A673 (cell line): ENCODE data around the gene MRPL14. TPM values are rescaled to one million over a fixed set of nuclear protein-coding genes. Genes with fewer than 3 reads are reported as not detected.
A peak's percentile ranks its signal among the peaks of the same experiment; 100 is the strongest.

Experiments used
- BruUV-seq: library from RNA; stranded (reverse); fragments of 400-500 nt; replicated peaks from 2 replicates; lab custom pipeline; 2021; lab: Mats Ljungman, UMichigan
- CTCF ChIA-PET: fragments of 300-600 bp; sonication (Branson Sonifier 250); formaldehyde crosslinking; loops from one replicate; lab custom pipeline; 2022; ENCODE audit warnings: antibody characterized with exemption; lab: Charles Lee
- POLR2A ChIA-PET: fragments of 300-600 bp; sonication (Branson Sonifier 250); formaldehyde crosslinking; loops from one replicate; lab custom pipeline; 2022; ENCODE audit warnings: antibody characterized with exemption; ENCODE audit not compliant: low non-redundant PET; lab: Charles Lee
- DNase-seq: peaks from one replicate; pipeline ENCODE4 v3.0.0-alpha.2; 2015; ENCODE audit warnings: low spot score
- H3K27ac ChIP-seq: fragments of 200-600 bp; sonication (generic); 2 replicates; pipeline ENCODE4 v1.5.1; 2016; ENCODE audit warnings: mixed run types, low read depth, mild to moderate bottlenecking, mixed read lengths, antibody characterized with exemption, low read length; ENCODE audit not compliant: poor library complexity, severe bottlenecking
- H3K27me3 ChIP-seq: fragments of 200-600 bp; sonication (generic); replicated peaks from 2 replicates; pipeline ENCODE4 v1.6.1; 2017; ENCODE audit warnings: mixed run types, low read depth, mild to moderate bottlenecking, mixed read lengths, antibody characterized with exemption, low read length; ENCODE audit not compliant: insufficient read depth, poor library complexity
- H3K36me3 ChIP-seq: fragments of 200-600 bp; sonication (generic); 2 replicates; pipeline ENCODE4 v1.6.1; 2016; ENCODE audit warnings: mixed run types, mild to moderate bottlenecking, mixed read lengths, antibody characterized with exemption, low read length; ENCODE audit not compliant: insufficient read depth, poor library complexity, severe bottlenecking
- H3K4me1 ChIP-seq: fragments of 200-600 bp; sonication (generic); 2 replicates; pipeline ENCODE4 v1.6.1; 2017; ENCODE audit warnings: mixed run types, mild to moderate bottlenecking, mixed read lengths, antibody characterized with exemption, low read length; ENCODE audit not compliant: insufficient read depth, poor library complexity, severe bottlenecking
- H3K4me3 ChIP-seq: fragments of 200-600 bp; sonication (generic); 2 replicates; pipeline ENCODE4 v1.5.1; 2016; ENCODE audit warnings: low read depth, mixed run types, mild to moderate bottlenecking, mixed read lengths, low read length; ENCODE audit not compliant: poor library complexity, severe bottlenecking
- H3K9me3 ChIP-seq: fragments of 200-600 bp; sonication (generic); 2 replicates; pipeline ENCODE4 v1.6.1; 2016; ENCODE audit warnings: mixed run types, low read depth, mild to moderate bottlenecking, mixed read lengths, antibody characterized with exemption, low read length; ENCODE audit not compliant: poor library complexity, severe bottlenecking
- CTCF ChIP-seq: fragments of 300-800, 200-600 bp; sonication (generic); conservative IDR thresholded peaks from 2 replicates; pipeline ENCODE4 v1.5.1; 2017; ENCODE audit warnings: low read depth, mild to moderate bottlenecking, antibody characterized with exemption, low read length, moderate library complexity, mixed read lengths
- EZH2 ChIP-seq: fragments of 200-600 bp; sonication (generic); IDR thresholded peaks from 2 replicates; pipeline ENCODE4 v1.6.1; 2017; ENCODE audit warnings: borderline replicate concordance, low read depth, mild to moderate bottlenecking, mixed read lengths, antibody characterized with exemption, low read length; ENCODE audit not compliant: poor library complexity, severe bottlenecking
- intact Hi-C: fragments of 100-400 bp; cut with micrococcal nuclease; formaldehyde crosslinking; loops from one replicate; pipeline ENCODE4 v1.10.0; 2022; ENCODE audit not compliant: unreplicated experiment
- total RNA-seq: library from RNA; stranded (reverse); gene quantifications from 2 replicates; pipeline ENCODE4 v1.2.3, GENCODE V29; 2021

Gene MRPL14
- total RNA-seq, 1 experiment from 2014 or later: 78.8 TPM

- peaks cover 44% of the 10 kb centered on the region for H3K4me1 ChIP-seq
- TF ChIP-seq CTCF (0 out of 2 replicates have a peak, but pooled peaks have one; percentile 8), EZH2 (no peak)
- POLR2A ChIA-PET: no interaction called here
These were observed 52.2 kb downstream of the MRPL14 start for GRCh38 chr6:44074813-44075646.

DNA sequence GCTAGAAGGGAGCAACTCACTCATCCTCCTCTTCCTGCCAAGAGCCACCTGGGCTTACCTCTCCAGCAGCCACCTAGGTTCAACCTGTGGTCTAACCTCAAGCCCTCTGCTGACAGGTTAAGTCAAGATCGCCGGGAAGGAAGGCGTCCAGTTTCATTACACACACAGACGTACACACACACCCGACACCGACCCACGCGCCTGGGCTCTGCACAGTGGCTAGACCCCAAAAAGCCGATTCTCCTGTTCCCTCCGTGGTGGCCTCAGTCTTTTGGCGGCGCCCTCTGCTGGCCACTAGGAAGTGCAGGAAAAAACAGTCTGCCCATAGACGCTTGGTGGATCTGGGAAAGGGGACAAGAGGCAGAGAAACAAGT, 52.8 kb downstream of the MRPL14 start:
- Histone ChIP-seq H3K4me3 (peak overlapping the region; percentile 39), H3K36me3 (no peaks in the 10 kb centered on the region), H3K4me1 (peaks cover 44% of the 10 kb centered on the region), H3K9me3 (no peaks in the 10 kb centered on the region), H3K27me3 (no peaks in the 10 kb centered on the region), H3K27ac (peak overlapping the region; percentile 78)
- POLR2A ChIA-PET: no interaction called here
- intact Hi-C loops: loop anchor here (1.0 kb wide), 2 partner anchors 305 to 351 kb away; no protein-coding TSS in a partner anchor
- peak; percentile 94 for DNase-seq
- no peak for TF ChIP-seq EZH2
- TF ChIP-seq CTCF: peak; percentile 99
- no TSS peak for BruUV-seq
- CTCF ChIA-PET: interaction anchor here (0.6 to 3.6 kb wide), 5 partner anchors 11 to 1170 kb away, joined by 3 to 49 read pairs (median 6); partner anchors contain the start of gene VEGFA

More at GRCh38 chr6:44074813-44075646, 52.2 kb downstream of the MRPL14 start:
- DNase-seq: no peak
- Histone ChIP-seq H3K9me3 (no peaks in the 10 kb centered on the region), H3K4me3 (no peak overlapping the region), H3K36me3 (no peaks in the 10 kb centered on the region), H3K27ac (peak overlapping the region; percentile 78), H3K27me3 (no peaks in the 10 kb centered on the region)
- no TSS peak for BruUV-seq
- intact Hi-C loops: loop anchor here (1.0 kb wide), 2 partner anchors 306 to 352 kb away; no protein-coding TSS in a partner anchor
- CTCF ChIA-PET: interaction anchor here (0.6 to 3.6 kb wide), 6 partner anchors 10 to 1171 kb away, joined by 3 to 49 read pairs (median 4); partner anchors contain the start of gene VEGFA

DNA sequence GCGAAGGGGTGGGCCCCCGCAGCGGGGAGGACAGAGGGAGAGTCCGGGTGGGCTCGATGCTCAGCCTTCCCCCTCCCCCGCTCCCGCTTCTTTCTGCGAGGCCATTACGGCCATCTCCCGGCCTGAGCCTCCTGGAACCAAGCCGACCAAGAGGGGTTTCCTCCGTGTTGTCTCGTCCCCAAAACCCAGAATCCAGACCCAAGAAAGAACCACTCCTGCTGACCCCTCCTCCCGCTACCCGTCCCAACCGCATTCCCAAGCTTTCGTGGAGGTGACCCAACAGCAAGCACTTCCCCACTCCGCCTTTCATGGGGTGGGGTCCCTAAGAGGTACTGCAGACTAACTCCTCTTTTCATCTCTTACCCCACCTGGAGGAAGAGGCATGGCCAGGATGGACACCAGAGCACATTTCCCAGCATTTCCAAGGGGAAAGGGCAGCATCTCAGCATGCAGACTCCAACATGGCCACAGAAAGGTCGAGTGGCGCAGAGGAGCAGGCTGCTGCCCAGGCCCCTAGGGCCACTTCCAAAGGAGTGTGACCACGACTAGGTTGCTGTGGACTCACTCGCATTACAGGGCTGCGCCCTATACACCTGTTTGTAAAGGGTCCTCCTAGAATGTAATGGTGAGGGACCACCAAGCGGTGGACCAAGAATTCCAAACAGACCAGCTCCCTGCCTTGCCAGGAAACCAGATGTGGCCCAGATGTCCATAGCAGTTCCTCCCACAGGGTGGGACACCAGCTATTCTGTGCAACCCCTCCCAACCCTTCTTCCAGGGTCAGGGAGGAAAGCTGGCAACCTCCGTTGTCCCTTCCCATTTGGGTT, 53.4 kb downstream of the MRPL14 start:
- H3K27me3 ChIP-seq: no peaks in the 10 kb centered on the region
- no peaks in the 10 kb centered on the region for H3K9me3 ChIP-seq
- peak; percentile 30 for DNase-seq
- no peaks in the 10 kb centered on the region for H3K36me3 ChIP-seq
- CTCF ChIA-PET: interaction anchor here (0.6 to 3.6 kb wide), 6 partner anchors 16 to 845 kb away, joined by 3 to 49 read pairs (median 5); partner anchors contain the start of genes DNPH1 and VEGFA
- no peak for TF ChIP-seq CTCF
- TF ChIP-seq EZH2: no peak
- POLR2A ChIA-PET: no interaction called here
- intact Hi-C loops: loop anchor here (1.0 kb wide), 3 partner anchors 69 to 351 kb away; no protein-coding TSS in a partner anchor
- no TSS peak for BruUV-seq
- peak overlapping the region; percentile 39 for H3K4me3 ChIP-seq
- H3K4me1 ChIP-seq: peaks cover 44% of the 10 kb centered on the region
- peak overlapping the region; percentile 78 for H3K27ac ChIP-seq
